ENCODE data around the gene HOXB4. TPM values are rescaled to one million over a fixed set of nuclear protein-coding genes. Genes with fewer than 3 reads are reported as not detected.

The HOXB4 gene
- total RNA-seq, 4 donors from 2014 or later: 0.18 to 1.8 (median 0.51) TPM

- in situ Hi-C loops (cut with MboI; ENCODE audit: low sequenced_read_pairs in 4 of 4): loop anchor here in 3 of 4 donors (10.0 kb wide), 2 partner anchors 254 to 264 kb away; no protein-coding TSS in a partner anchor
- no peak overlapping the region for H3K4me3 ChIP-seq
- no peak for TF ChIP-seq POLR2A (IDR thresholded peaks at IDR 0.05)
- no peak for TF ChIP-seq CTCF (IDR thresholded peaks at IDR 0.05 in 4 of 5, conservative IDR thresholded peaks at IDR 0.05 in 1 of 5)
- DNase-seq (no peak), ATAC-seq (no peak)
- H3K4me1 ChIP-seq: peaks cover 3 to 14% of the 10 kb centered on the region in 2 donors
- H3K36me3 ChIP-seq: no peaks in the 10 kb centered on the region
- H3K27me3 ChIP-seq: peaks cover 92 to 98% (median 95%) of the 10 kb centered on the region in 3 donors
- peak overlapping the region in 1 of 4 donors; percentile 73 for H3K27ac ChIP-seq
- H3K9me3 ChIP-seq: no peaks in the 10 kb centered on the region
- intact Hi-C loops (cut with DNase I; ENCODE audit: low total_unique reads): no loop called here
These were observed 20.6 kb upstream of the HOXB4 start for GRCh38 chr17:48598736-48599135.

- DNase-seq: no peak
- in situ Hi-C loops (cut with MboI; ENCODE audit: low sequenced_read_pairs in 4 of 4): loop anchor here in 3 of 4 donors (10.0 kb wide), 2 partner anchors 253 to 263 kb away; no protein-coding TSS in a partner anchor
- peak overlapping the region; percentile 43 to 74 (median 72) for H3K27ac ChIP-seq
These were observed 19.9 kb upstream of the HOXB4 start for GRCh38 chr17:48597778-48598631.

GRCh38 chr17:48597528-48597777 is 19.3 kb upstream of the HOXB4 start:
- in situ Hi-C loops (cut with MboI; ENCODE audit: low sequenced_read_pairs in 4 of 4): loop anchor here in 3 of 4 donors (10.0 kb wide), 2 partner anchors 253 to 263 kb away; no protein-coding TSS in a partner anchor
- intact Hi-C loops (cut with DNase I; ENCODE audit: low total_unique reads): no loop called here
- Histone ChIP-seq H3K36me3 (no peaks in the 10 kb centered on the region), H3K4me3 (peak overlapping the region; percentile 48 to 72 (median 58)), H3K27ac (peak overlapping the region; percentile 43 to 74 (median 72)), H3K9me3 (no peaks in the 10 kb centered on the region), H3K27me3 (peaks cover 85 to 99% (median 94%) of the 10 kb centered on the region in 3 donors), H3K4me1 (peaks cover 3 to 25% of the 10 kb centered on the region in 2 donors)
- no peak for TF ChIP-seq CTCF (IDR thresholded peaks at IDR 0.05 in 4 of 5, conservative IDR thresholded peaks at IDR 0.05 in 1 of 5)
- ATAC-seq: no peak
- no peak for DNase-seq

More at GRCh38 chr17:48597778-48598631, 19.9 kb upstream of the HOXB4 start:
- intact Hi-C loops (cut with DNase I; ENCODE audit: low total_unique reads): no loop called here
- no peak for TF ChIP-seq CTCF (IDR thresholded peaks at IDR 0.05 in 4 of 5, conservative IDR thresholded peaks at IDR 0.05 in 1 of 5)
- peak in 1 of 2 donors; percentile 41 for TF ChIP-seq POLR2A (IDR thresholded peaks at IDR 0.05)
- no peaks in the 10 kb centered on the region for H3K36me3 ChIP-seq
- peak overlapping the region; percentile 48 to 72 (median 58) for H3K4me3 ChIP-seq
- H3K9me3 ChIP-seq: no peaks in the 10 kb centered on the region
- ATAC-seq: peak; percentile 15 to 27
- peaks cover 89 to 98% (median 94%) of the 10 kb centered on the region in 3 donors for H3K27me3 ChIP-seq
- peaks cover 3 to 21% of the 10 kb centered on the region in 2 donors for H3K4me1 ChIP-seq

- intact Hi-C loops (cut with DNase I; ENCODE audit: low total_unique reads) (no loop called here), in situ Hi-C loops (cut with MboI; ENCODE audit: low sequenced_read_pairs in 4 of 4) (loop anchor here in 3 of 4 donors (10.0 kb wide), 2 partner anchors 252 to 262 kb away; no protein-coding TSS in a partner anchor)
- Histone ChIP-seq H3K4me1 (peaks cover 3 to 25% of the 10 kb centered on the region in 2 donors), H3K27ac (peak overlapping the region; percentile 43 to 74 (median 72)), H3K36me3 (no peaks in the 10 kb centered on the region), H3K9me3 (no peaks in the 10 kb centered on the region), H3K27me3 (peaks cover 80 to 99% (median 94%) of the 10 kb centered on the region in 3 donors), H3K4me3 (peak overlapping the region; percentile 48 to 72 (median 58))
- DNase-seq (no peak), ATAC-seq (no peak)
- TF ChIP-seq POLR2A (IDR thresholded peaks at IDR 0.05) (no peak), CTCF (IDR thresholded peaks at IDR 0.05 in 4 of 5, conservative IDR thresholded peaks at IDR 0.05 in 1 of 5) (no peak)
These were observed 18.8 kb upstream of the HOXB4 start for GRCh38 chr17:48596735-48597527.

All from gastrocnemius medialis (tissue), 4 donors.